ENCODE results near the gene KIF3A.

DNA sequence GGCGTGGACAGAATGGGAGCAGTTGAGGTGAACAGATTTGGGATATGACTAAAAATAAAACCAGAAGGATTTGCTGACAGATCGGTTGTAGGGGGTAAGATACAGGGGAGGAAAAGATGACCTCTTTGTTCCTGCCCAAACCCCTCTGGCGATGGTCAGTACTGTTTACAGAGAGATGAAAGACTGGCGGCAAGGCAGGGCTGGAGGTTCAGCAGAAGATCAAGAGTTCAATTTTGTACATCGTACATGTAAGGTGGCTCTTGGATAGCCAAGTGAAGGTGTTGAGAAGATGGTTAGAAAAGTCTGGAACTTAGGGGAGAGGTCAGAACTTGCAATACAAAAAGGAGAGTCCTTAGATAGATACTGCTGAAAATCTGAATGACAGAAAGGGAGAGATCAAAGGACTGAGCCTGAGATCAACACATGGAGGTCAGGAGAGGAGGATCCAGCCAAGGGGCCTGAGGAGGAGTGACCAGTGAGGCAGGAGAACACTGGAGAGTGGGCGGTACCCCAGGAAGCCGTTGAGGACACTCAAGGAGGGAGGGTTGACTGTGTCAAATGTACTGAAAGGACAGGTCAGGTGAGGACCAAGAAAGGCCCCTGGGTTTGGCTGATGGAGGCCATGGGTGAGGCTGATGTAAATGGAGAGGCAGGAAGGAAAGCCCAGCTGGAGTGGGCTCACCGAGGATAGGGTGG lies 56.4 kb downstream of the KIF3A start:
- TF ChIP-seq POLR2A (IDR thresholded peaks at IDR 0.05) = no peak
- TF ChIP-seq, protein P1, sequence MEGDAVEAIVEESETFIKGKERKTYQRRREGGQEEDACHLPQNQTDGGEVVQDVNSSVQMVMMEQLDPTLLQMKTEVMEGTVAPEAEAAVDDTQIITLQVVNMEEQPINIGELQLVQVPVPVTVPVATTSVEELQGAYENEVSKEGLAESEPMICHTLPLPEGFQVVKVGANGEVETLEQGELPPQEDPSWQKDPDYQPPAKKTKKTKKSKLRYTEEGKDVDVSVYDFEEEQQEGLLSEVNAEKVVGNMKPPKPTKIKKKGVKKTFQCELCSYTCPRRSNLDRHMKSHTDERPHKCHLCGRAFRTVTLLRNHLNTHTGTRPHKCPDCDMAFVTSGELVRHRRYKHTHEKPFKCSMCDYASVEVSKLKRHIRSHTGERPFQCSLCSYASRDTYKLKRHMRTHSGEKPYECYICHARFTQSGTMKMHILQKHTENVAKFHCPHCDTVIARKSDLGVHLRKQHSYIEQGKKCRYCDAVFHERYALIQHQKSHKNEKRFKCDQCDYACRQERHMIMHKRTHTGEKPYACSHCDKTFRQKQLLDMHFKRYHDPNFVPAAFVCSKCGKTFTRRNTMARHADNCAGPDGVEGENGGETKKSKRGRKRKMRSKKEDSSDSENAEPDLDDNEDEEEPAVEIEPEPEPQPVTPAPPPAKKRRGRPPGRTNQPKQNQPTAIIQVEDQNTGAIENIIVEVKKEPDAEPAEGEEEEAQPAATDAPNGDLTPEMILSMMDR (IDR thresholded peaks at IDR 0.05) = no peak

All from esophagus squamous epithelium (tissue), 4 donors.